PFSK-1 (cell line): ENCODE measurements around the gene SPATS2L.

ENCODE experiments used
- FOXP2 ChIP-seq: optimal IDR thresholded peaks from 2 replicates; pipeline ENCODE3; 2011; ENCODE audit warnings: borderline replicate concordance, control low read depth, inconsistent platforms; ENCODE audit not compliant: insufficient read depth; ENCODE audit errors: extremely low read length, extremely low read depth
- POLR2AphosphoS5 ChIP-seq: IDR thresholded peaks from 2 replicates; pipeline ENCODE4 v1.6.1; 2012; ENCODE audit warnings: low read depth, mild to moderate bottlenecking, control low read depth, low read length, moderate library complexity
- REST ChIP-seq, 2 experiments: IDR thresholded peaks; 2 replicates each; pipeline versions ENCODE4 v1.6.1 to v1.8.0; 2011 to 2012; ENCODE audit warnings: low read depth in 2 of 2, low read length in 2 of 2, control low read depth in 1 of 2, inconsistent platforms in 1 of 2, mild to moderate bottlenecking in 1 of 2, moderate library complexity in 1 of 2; ENCODE audit not compliant: insufficient read depth in 1 of 2
- SIN3A ChIP-seq: IDR thresholded peaks from 2 replicates; pipeline ENCODE4 v1.6.1; 2012; ENCODE audit warnings: mild to moderate bottlenecking, low read length, moderate library complexity, borderline replicate concordance; ENCODE audit not compliant: insufficient read depth
- TAF1 ChIP-seq: IDR thresholded peaks from 2 replicates; pipeline ENCODE4 v1.6.1; 2012; ENCODE audit warnings: low read length, control low read depth, borderline replicate concordance; ENCODE audit not compliant: insufficient read depth

GRCh38 chr2:200279857-200280256, 26.6 kb upstream of the SPATS2L start:
- TF ChIP-seq POLR2AphosphoS5: no peak
- no peak for TF ChIP-seq REST (IDR thresholded peaks at IDR 0.05; ENCODE audit: insufficient read depth in 1 of 2, low read depth in 2 of 2, low read length in 2 of 2)
- TF ChIP-seq TAF1: no peak
- TF ChIP-seq SIN3A: no peak
- TF ChIP-seq FOXP2: no peak
